ENCODE results near the gene ARHGAP21.
"Not testable (repeated sequence)": the region's sequence is repeated elsewhere in the genome, so short reads cannot be mapped to it uniquely, and the experiment has no call there.

The ARHGAP21 gene

DNA sequence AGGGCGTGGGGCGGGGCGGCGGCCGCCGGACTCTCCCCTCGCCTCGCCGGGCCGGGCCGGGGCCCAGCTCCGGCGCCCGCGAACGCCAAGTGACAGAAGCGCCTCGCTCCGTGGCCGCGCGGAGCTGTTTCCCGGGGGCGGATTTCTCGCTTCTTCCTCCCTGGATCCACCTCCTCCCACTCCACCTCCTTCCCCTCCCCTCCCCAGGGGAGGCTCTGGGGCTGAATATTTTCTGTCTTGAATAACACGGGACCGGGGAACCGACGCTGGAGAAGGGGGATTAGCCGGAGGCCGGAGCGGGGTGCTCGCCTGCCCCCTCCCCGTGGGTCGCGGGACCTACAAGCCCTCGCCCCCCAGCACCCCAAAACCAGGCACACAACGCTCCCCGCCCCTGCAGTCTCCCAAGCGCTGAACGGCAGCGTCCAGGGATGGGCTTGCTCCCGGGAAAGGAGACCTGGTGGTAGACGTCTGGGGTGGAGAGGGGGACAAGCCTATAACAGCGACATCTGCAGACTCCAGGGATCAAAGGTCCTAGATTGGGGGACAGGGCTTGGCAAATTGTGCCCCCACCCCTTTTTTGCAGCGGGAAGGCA is at the start of gene ARHGAP21:
Gene ARHGAP21 (minus strand): TSS at position 100 of the 593 bp plus-strand sequence. CDS start 1,988 bp downstream, outside the sequence.
- H3K9ac ChIP-seq (ENCODE audit: insufficient read length), result peak within 1 kb of the TSS; percentile 72
- H3K9me3 ChIP-seq (ENCODE audit: low read depth, low read length), result no peaks in the 10 kb centered on the region
- peak within 1 kb of the TSS; percentile 84 for H3K4me3 ChIP-seq
- H3K36me3 ChIP-seq (ENCODE audit: insufficient read depth, low read length), result no peaks in the 10 kb centered on the region
- no peak within 1 kb of the TSS for H3K27ac ChIP-seq
- TF ChIP-seq EZH2 (IDR thresholded peaks at IDR 0.05), result no peak
- no peak for TF ChIP-seq POLR2AphosphoS5 (IDR thresholded peaks at IDR 0.05; ENCODE audit: borderline replicate concordance, low read depth, low read length)
- TF ChIP-seq FOXP2 (optimal IDR thresholded peaks at IDR 0.05; ENCODE audit: control extremely low read depth, extremely low read length, insufficient read depth), result no peak
- no peak for DNase-seq (ENCODE audit: low read depth, low spot score)

DNA sequence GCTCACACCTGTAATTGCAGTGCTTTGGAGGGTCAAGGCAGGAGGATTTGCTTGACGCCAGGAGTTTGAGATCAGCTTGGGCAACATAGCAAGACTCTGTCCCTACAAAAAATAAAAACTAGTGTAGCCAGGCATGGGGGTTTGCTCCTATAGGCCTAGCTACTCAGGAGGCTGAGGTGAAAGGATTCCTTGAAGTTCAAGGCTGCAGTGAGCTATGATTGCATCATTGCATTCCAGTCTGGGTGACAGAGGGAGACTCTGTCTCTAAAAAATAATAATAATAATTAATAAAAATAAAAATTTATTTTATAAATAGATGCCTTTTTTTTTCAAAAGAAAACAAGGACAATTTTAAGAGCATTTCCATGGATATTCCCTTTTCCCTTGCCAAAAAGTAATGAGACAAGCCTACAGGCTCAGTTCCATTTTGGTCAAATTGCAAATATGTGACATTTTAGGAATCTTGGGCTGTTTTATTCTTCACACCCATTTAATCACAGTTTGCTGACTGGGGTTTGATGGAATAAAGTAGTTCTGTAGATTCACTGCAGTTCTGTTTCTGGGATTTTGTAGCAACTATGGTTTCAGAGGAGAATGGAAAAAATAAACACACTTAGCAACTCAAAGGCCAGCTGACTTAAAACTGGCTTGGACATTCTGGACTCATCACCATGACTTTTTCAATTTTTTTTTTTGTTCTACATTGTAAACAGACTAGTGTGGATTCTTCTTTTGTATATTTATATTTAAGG is 48.4 kb upstream of the ARHGAP21 start:
- Histone ChIP-seq H3K36me3 (ENCODE audit: insufficient read depth, low read length) (no peaks in the 10 kb centered on the region), H3K9me3 (ENCODE audit: low read depth, low read length) (no peaks in the 10 kb centered on the region), H3K4me3 (no peak overlapping the region), H3K27ac (no peak overlapping the region), H3K9ac (ENCODE audit: insufficient read length) (no peak overlapping the region)
- DNase-seq (ENCODE audit: low read depth, low spot score), result no peak
- TF ChIP-seq FOXP2 (optimal IDR thresholded peaks at IDR 0.05; ENCODE audit: control extremely low read depth, extremely low read length, insufficient read depth), result no peak
- no peak for TF ChIP-seq POLR2AphosphoS5 (IDR thresholded peaks at IDR 0.05; ENCODE audit: borderline replicate concordance, low read depth, low read length)
- TF ChIP-seq EZH2 (IDR thresholded peaks at IDR 0.05), result no peak

DNA sequence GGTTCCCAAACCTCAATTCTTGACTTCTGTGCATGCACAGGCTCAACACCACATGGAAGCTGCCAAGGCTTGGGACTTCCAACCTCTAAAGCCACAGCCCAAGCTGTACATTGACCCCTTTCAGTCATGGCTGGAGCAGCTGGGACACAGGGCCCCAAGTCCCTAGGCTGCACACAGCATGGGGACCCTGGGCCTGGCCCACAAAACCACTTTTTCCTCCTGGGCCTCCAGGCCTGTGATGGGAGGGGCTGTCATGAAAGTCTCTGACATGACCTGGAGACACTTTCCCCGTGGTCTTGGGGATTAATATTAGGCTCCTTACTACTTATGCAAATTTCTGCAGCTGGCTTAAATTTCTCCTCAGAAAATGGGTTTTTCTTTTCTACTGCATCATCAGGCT is 41.3 kb upstream of the ARHGAP21 start:
- H3K4me3 ChIP-seq; H3K9ac ChIP-seq (ENCODE audit: insufficient read length); H3K9me3 ChIP-seq (ENCODE audit: low read depth, low read length); DNase-seq (ENCODE audit: low read depth, low spot score); H3K36me3 ChIP-seq (ENCODE audit: insufficient read depth, low read length); H3K27ac ChIP-seq: not testable (repeated sequence)

DNA sequence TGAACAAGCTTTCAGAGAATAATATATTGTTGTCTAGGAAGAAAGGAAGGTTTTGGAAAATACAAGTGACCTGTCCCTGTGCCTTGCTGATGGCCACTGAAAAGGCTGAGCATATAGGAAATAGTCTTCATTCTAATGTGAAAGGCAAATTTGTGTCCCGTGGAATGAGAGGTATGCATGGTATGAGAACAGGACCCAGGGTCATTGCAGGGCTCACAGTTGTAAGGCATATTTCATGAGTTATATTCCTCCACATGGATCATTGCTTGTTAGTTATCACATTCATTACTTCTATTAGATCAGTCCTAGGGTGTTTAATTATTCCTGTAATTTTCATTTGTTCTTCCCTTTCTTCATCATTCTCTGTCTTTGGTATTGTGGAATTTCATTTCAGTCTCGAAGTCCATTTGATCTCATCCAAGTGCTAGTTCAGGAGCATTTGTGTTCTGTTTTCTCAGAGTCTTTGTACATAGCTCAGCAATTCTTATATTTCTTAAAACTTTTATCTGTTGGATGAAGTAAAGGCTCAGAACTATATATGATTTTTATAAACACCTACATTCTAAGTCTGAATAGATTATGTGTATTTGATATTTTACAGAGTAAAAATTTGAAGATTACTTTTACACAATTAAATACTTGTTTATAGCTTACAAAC is 39.4 kb upstream of the ARHGAP21 start:
- DNase-seq (ENCODE audit: low read depth, low spot score), result no peak
- no peak overlapping the region for H3K27ac ChIP-seq

DNA sequence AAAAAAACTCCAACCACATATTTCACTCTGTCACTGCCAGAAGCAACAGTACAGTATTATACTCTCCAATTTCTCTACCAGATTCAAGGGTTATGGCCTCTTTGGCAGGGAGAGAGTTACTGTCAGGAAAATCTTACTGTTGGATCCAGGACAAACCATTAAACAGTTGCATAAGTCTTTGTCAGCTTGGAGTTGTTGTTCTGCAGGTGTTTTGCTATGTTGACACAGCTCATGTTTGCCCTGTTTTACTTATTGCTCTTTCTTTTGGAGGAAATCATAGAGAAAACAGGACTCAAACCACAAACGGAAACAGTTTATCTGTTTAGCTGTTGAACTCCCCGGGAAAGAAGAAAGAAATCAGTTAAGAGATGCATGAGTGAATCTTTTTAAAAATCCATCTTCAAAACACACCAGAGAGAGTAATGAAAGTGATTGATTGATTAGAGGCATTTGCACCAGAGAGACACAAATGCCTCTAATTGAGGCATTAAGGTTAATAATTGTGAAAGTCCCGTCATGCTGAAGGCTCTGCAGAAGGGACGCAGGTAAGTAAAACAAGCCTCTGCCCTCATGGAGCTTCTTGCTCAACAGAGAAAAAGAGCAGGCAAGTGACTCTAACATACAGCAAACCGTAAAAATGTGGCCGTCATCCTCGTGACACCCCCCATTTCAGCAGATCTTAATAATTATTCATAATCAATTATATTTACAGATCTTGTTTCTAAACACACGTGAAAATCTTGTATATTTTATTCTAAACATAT is 38.7 kb upstream of the ARHGAP21 start:
- H3K4me3 ChIP-seq, result no peak overlapping the region
- H3K27ac ChIP-seq, result no peak overlapping the region
- no peaks in the 10 kb centered on the region for H3K9me3 ChIP-seq (ENCODE audit: low read depth, low read length)

More for the DNA sequence above, 39.4 kb upstream of the ARHGAP21 start:
- no peak for TF ChIP-seq EZH2 (IDR thresholded peaks at IDR 0.05)
- no peak for TF ChIP-seq FOXP2 (optimal IDR thresholded peaks at IDR 0.05; ENCODE audit: control extremely low read depth, extremely low read length, insufficient read depth)
- TF ChIP-seq POLR2AphosphoS5 (IDR thresholded peaks at IDR 0.05; ENCODE audit: borderline replicate concordance, low read depth, low read length), result no peak
- no peak overlapping the region for H3K4me3 ChIP-seq
- no peak overlapping the region for H3K9ac ChIP-seq (ENCODE audit: insufficient read length)
- H3K36me3 ChIP-seq (ENCODE audit: insufficient read depth, low read length), result no peaks in the 10 kb centered on the region
- no peaks in the 10 kb centered on the region for H3K9me3 ChIP-seq (ENCODE audit: low read depth, low read length)

DNA sequence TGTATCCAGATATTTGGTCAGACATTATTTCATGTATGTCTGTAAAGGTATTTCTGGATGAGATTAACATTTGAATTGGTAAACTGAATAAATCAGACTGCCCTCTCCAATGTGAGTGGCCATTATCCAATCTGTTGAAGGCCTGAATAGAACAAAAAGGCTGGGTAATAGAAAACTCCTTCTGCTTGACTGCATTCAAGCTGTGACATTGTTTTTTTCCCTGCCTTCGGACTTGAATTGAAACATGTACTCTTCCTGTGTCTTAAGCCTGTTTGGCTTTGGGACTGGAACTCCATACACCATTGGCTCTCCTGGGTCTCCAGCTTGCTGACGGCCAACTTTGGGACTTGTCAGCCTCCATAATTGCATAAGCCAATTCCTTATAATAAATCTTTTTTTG is 36.0 kb upstream of the ARHGAP21 start:
- TF ChIP-seq POLR2AphosphoS5 (IDR thresholded peaks at IDR 0.05; ENCODE audit: borderline replicate concordance, low read depth, low read length) (no peak), EZH2 (IDR thresholded peaks at IDR 0.05) (no peak), FOXP2 (optimal IDR thresholded peaks at IDR 0.05; ENCODE audit: control extremely low read depth, extremely low read length, insufficient read depth) (no peak)
- no peak overlapping the region for H3K27ac ChIP-seq
- H3K9ac ChIP-seq (ENCODE audit: insufficient read length), result no peak overlapping the region
- no peak for DNase-seq (ENCODE audit: low read depth, low spot score)
- H3K36me3 ChIP-seq (ENCODE audit: insufficient read depth, low read length), result no peaks in the 10 kb centered on the region
- no peaks in the 10 kb centered on the region for H3K9me3 ChIP-seq (ENCODE audit: low read depth, low read length)
- H3K4me3 ChIP-seq, result no peak overlapping the region

More for the DNA sequence above, 38.7 kb upstream of the ARHGAP21 start:
- no peak for DNase-seq (ENCODE audit: low read depth, low spot score)
- Histone ChIP-seq H3K9ac (ENCODE audit: insufficient read length) (no peak overlapping the region), H3K36me3 (ENCODE audit: insufficient read depth, low read length) (no peaks in the 10 kb centered on the region)
- TF ChIP-seq EZH2 (IDR thresholded peaks at IDR 0.05), result no peak
- no peak for TF ChIP-seq POLR2AphosphoS5 (IDR thresholded peaks at IDR 0.05; ENCODE audit: borderline replicate concordance, low read depth, low read length)
- TF ChIP-seq FOXP2 (optimal IDR thresholded peaks at IDR 0.05; ENCODE audit: control extremely low read depth, extremely low read length, insufficient read depth), result no peak

DNA sequence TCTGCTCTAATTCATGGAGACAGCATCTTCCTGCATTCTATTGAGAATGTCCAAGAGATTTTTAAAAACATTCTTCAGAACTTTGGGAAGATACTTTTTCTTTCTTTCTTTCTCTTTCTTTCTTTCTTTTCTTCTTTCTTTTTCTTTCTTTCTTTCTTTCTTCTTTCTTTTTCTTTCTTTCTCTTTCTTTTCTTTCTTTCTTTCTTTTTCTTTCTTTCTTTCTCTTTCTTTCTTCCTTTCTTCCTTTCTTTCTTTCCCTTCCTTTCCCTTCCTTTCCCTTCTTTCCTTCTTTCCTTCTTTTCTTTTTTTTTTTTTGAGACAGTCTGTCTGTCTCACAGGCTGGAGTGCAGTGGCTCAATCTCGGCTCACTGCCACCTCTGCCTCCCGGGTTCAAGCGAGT is 34.6 kb upstream of the ARHGAP21 start:
- H3K9me3 ChIP-seq (ENCODE audit: low read depth, low read length); H3K4me3 ChIP-seq; DNase-seq (ENCODE audit: low read depth, low spot score); H3K27ac ChIP-seq; H3K9ac ChIP-seq (ENCODE audit: insufficient read length); H3K36me3 ChIP-seq (ENCODE audit: insufficient read depth, low read length): not testable (repeated sequence)

DNA sequence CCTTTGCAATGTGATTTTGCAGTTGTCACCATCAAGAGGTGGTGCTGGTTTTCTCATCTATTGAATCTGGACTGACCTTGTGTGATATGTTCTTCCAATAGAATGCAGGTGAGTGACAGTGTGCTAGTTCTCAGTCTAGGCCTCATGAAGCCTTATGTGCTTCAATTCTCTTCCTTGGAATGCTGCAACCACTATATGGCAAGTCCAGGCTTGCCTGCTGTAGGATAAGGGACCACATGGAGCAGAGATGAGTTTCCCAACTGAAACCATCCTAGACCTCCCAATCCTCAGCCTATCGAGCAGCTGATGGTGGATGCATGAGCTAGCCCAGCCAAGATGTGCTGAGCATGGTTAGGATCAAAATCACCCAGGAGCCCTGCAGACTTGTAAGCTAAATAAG is 32.6 kb upstream of the ARHGAP21 start:
- no peaks in the 10 kb centered on the region for H3K9me3 ChIP-seq (ENCODE audit: low read depth, low read length)
- no peak for DNase-seq (ENCODE audit: low read depth, low spot score)
- no peak overlapping the region for H3K9ac ChIP-seq (ENCODE audit: insufficient read length)
- H3K4me3 ChIP-seq, result no peak overlapping the region
- no peaks in the 10 kb centered on the region for H3K36me3 ChIP-seq (ENCODE audit: insufficient read depth, low read length)
- no peak overlapping the region for H3K27ac ChIP-seq
- TF ChIP-seq FOXP2 (optimal IDR thresholded peaks at IDR 0.05; ENCODE audit: control extremely low read depth, extremely low read length, insufficient read depth) (no peak), EZH2 (IDR thresholded peaks at IDR 0.05) (no peak), POLR2AphosphoS5 (IDR thresholded peaks at IDR 0.05; ENCODE audit: borderline replicate concordance, low read depth, low read length) (no peak)

All from SK-N-MC (cell line).